SK-N-SH treated with all-trans-retinoic acid at 6 μM for 48 hours (cell line): ENCODE results near the gene KCND1.

Experiments used
- ATAC-seq: fragments of 200-7000 bp; cut with Tn5 transposase; 3 replicates; pipeline ENCODE4 v1.9.1; 2020; ENCODE audit warnings: mild to moderate bottlenecking, moderate library complexity
- BACH2 ChIP-seq: fragments of 250-450 bp; sonication (Bioruptor Pico); IDR thresholded peaks from 2 replicates; pipeline ENCODE4 v1.9.0; 2021; ENCODE audit warnings: mild to moderate bottlenecking, borderline replicate concordance
- CSDC2 ChIP-seq: fragments of 250-450 bp; sonication (Bioruptor Pico); IDR thresholded peaks from 2 replicates; pipeline ENCODE4 v1.5.0; 2020; ENCODE audit warnings: mild to moderate bottlenecking, moderate library complexity
- ESRRG ChIP-seq: fragments of 250-450 bp; sonication (Bioruptor Pico); IDR thresholded peaks from 2 replicates; pipeline ENCODE4 v1.6.1; 2021; ENCODE audit warnings: mild to moderate bottlenecking
- OSR1 ChIP-seq: fragments of 250-450 bp; sonication (Bioruptor Pico); IDR thresholded peaks from 2 replicates; pipeline ENCODE4 v1.8.0; 2022; ENCODE audit warnings: moderate library complexity, mild to moderate bottlenecking, inconsistent platforms
- PPARA ChIP-seq: fragments of 250-450 bp; sonication (Bioruptor Pico); IDR thresholded peaks from 2 replicates; pipeline ENCODE4 v1.5.0; 2020; ENCODE audit warnings: mild to moderate bottlenecking, borderline replicate concordance
- RARB ChIP-seq: fragments of 250-450 bp; sonication (Bioruptor Pico); IDR thresholded peaks from 2 replicates; pipeline ENCODE4 v1.8.0; 2021; ENCODE audit warnings: mild to moderate bottlenecking, moderate library complexity
- SNAI2 ChIP-seq: fragments of 250-450 bp; sonication (Bioruptor Pico); IDR thresholded peaks from 2 replicates; pipeline ENCODE4 v1.5.0; 2020; ENCODE audit warnings: mild to moderate bottlenecking, moderate library complexity
- TCF4 ChIP-seq: fragments of 250-450 bp; sonication (Bioruptor Pico); IDR thresholded peaks from 2 replicates; pipeline ENCODE4 v1.8.0; 2021; ENCODE audit warnings: mild to moderate bottlenecking, moderate library complexity, borderline replicate concordance
- TOX ChIP-seq: fragments of 250-450 bp; sonication (Bioruptor Pico); IDR thresholded peaks from 2 replicates; pipeline ENCODE4 v1.8.0; 2021; ENCODE audit warnings: mild to moderate bottlenecking, moderate library complexity, borderline replicate concordance
- ZC3H10 ChIP-seq: fragments of 250-450 bp; sonication (Bioruptor Pico); IDR thresholded peaks from 2 replicates; pipeline ENCODE4 v1.5.1; 2021; ENCODE audit warnings: mild to moderate bottlenecking, moderate library complexity
- ZNF565 ChIP-seq: fragments of 450-650 bp; formaldehyde crosslinking; conservative IDR thresholded peaks from 2 replicates; pipeline ENCODE4 v1.5.0; 2020; ENCODE audit warnings: low read depth, mild to moderate bottlenecking, moderate library complexity
- ZNF70 ChIP-seq: fragments of 450-650 bp; formaldehyde crosslinking; IDR thresholded peaks from 2 replicates; pipeline ENCODE4 v1.5.0; 2020; ENCODE audit warnings: mild to moderate bottlenecking, moderate library complexity
- TF ChIP-seq, protein P1 (sequence below): fragments of 250-450 bp; sonication (Bioruptor Pico); IDR thresholded peaks from 2 replicates; pipeline ENCODE4 v1.5.1; 2021; ENCODE audit warnings: mild to moderate bottlenecking, moderate library complexity
- TF ChIP-seq, protein P2 (sequence below): fragments of 250-450 bp; sonication (Bioruptor Pico); IDR thresholded peaks from 2 replicates; pipeline ENCODE4 v1.8.0; 2020; ENCODE audit warnings: mild to moderate bottlenecking, moderate library complexity, borderline replicate concordance
- TF ChIP-seq, protein P3 (sequence below): fragments of 250-450 bp; sonication (Bioruptor Pico); IDR thresholded peaks from 2 replicates; pipeline ENCODE4 v1.5.0; 2020; ENCODE audit warnings: mild to moderate bottlenecking, moderate library complexity

KCND1 gene

DNA sequence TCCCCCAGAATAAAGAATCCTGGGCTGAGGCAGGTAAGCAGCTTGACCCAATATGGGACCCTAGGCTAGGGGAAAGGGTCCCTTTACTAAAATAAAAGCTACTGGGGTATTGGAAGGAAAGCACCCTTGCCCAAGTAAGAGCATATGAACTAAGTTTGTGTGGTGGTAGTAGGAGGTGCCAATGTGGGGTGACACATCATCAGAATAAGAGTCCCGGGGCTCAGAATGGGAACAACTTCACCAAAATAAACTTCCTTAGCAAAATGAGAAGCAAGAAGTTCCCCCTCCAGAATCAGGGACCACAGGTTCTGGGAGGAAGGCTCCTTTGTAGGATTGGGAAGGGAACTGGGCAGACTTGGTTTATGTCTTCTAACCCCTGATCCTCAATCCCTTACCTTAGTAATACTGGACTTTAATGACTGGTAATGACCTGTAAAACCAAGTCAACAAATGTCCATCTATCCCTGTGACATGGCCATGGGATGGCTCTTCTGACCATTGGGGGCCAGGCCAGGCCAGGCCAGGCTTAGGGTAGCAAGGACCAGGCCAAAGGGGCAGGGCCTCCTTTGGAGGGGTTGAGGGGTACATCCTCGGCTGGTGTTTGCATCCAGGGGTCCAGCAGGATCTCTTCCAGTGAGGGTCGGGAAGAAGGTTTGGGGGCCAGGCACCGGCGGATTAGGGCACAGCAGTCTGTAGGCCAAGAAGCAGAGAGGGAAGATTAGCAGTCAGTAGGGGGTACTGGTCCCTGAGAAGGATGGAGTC lies 57.9 kb downstream of the KCND1 start:
- no peak for ATAC-seq

DNA sequence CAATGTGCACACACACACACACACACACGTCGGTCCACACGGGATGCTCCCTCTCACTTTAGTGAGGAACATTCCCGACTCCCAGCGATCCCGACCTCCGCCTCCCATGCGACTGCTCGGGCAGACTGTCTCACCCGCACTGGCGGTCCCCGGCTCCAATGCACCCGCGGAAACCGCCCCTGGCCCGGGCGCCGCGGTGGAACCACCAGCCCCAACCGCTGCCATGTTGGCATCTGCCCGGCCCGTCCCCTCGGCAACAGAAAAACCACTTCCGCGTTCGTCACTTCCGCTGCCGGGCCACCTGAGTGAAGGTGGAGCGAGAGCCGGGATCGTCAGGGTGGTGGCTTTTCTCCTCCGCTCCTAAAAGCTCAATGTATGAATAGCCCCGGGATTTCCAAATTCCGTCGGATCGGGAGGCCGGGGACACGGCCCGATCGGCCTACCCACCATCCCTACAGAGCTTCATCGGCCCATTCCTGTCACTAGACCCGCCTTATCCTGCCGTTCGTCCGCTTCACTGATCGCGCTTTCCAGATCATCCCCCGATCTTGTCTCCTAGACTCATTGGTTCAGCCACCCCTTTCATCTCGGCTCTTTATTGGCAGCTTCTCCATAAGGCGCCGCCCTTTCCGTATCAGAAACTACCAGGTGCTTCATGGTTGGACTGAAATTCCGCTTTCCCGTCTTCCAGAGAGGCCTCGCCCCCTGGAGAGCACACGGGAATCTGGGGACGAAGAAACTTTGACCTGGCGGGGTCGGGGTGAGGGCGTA lies 60.0 kb downstream of the KCND1 start, which contains the start of gene SLC35A2:
TSS of gene SLC35A2 (minus strand) at position 235 of the 771 bp plus-strand sequence. CDS start at position 225, 10 bp downstream.
- ATAC-seq: peak; percentile 94
- TF ChIP-seq ZNF70 (CRISPR knock-in tag): no peak
- no peak for TF ChIP-seq RARB (CRISPR knock-in tag)
- TF ChIP-seq ESRRG (CRISPR knock-in tag): no peak
- TF ChIP-seq, protein P1, sequence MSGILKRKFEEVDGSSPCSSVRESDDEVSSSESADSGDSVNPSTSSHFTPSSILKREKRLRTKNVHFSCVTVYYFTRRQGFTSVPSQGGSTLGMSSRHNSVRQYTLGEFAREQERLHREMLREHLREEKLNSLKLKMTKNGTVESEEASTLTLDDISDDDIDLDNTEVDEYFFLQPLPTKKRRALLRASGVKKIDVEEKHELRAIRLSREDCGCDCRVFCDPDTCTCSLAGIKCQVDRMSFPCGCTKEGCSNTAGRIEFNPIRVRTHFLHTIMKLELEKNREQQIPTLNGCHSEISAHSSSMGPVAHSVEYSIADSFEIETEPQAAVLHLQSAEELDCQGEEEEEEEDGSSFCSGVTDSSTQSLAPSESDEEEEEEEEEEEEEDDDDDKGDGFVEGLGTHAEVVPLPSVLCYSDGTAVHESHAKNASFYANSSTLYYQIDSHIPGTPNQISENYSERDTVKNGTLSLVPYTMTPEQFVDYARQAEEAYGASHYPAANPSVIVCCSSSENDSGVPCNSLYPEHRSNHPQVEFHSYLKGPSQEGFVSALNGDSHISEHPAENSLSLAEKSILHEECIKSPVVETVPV (CRISPR knock-in tag): no peak
- TF ChIP-seq SNAI2 (CRISPR knock-in tag): no peak
- no peak for TF ChIP-seq PPARA (CRISPR knock-in tag)
- no peak for TF ChIP-seq CSDC2 (CRISPR knock-in tag)
- TF ChIP-seq BACH2 (CRISPR knock-in tag): no peak
- TF ChIP-seq OSR1 (CRISPR knock-in tag): no peak

More for the DNA sequence above, 57.9 kb downstream of the KCND1 start:
- TF ChIP-seq ZNF565: no peak
- TF ChIP-seq TOX (CRISPR knock-in tag): no peak
- TF ChIP-seq ESRRG (CRISPR knock-in tag): no peak
- no peak for TF ChIP-seq CSDC2 (CRISPR knock-in tag)
- TF ChIP-seq, protein P1 (CRISPR knock-in tag): no peak
- no peak for TF ChIP-seq BACH2 (CRISPR knock-in tag)
- TF ChIP-seq, protein P2, sequence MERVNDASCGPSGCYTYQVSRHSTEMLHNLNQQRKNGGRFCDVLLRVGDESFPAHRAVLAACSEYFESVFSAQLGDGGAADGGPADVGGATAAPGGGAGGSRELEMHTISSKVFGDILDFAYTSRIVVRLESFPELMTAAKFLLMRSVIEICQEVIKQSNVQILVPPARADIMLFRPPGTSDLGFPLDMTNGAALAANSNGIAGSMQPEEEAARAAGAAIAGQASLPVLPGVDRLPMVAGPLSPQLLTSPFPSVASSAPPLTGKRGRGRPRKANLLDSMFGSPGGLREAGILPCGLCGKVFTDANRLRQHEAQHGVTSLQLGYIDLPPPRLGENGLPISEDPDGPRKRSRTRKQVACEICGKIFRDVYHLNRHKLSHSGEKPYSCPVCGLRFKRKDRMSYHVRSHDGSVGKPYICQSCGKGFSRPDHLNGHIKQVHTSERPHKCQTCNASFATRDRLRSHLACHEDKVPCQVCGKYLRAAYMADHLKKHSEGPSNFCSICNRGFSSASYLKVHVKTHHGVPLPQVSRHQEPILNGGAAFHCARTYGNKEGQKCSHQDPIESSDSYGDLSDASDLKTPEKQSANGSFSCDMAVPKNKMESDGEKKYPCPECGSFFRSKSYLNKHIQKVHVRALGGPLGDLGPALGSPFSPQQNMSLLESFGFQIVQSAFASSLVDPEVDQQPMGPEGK (CRISPR knock-in tag): no peak
- no peak for TF ChIP-seq ZNF70 (CRISPR knock-in tag)
- TF ChIP-seq TCF4 (CRISPR knock-in tag): no peak
- TF ChIP-seq, protein P3, sequence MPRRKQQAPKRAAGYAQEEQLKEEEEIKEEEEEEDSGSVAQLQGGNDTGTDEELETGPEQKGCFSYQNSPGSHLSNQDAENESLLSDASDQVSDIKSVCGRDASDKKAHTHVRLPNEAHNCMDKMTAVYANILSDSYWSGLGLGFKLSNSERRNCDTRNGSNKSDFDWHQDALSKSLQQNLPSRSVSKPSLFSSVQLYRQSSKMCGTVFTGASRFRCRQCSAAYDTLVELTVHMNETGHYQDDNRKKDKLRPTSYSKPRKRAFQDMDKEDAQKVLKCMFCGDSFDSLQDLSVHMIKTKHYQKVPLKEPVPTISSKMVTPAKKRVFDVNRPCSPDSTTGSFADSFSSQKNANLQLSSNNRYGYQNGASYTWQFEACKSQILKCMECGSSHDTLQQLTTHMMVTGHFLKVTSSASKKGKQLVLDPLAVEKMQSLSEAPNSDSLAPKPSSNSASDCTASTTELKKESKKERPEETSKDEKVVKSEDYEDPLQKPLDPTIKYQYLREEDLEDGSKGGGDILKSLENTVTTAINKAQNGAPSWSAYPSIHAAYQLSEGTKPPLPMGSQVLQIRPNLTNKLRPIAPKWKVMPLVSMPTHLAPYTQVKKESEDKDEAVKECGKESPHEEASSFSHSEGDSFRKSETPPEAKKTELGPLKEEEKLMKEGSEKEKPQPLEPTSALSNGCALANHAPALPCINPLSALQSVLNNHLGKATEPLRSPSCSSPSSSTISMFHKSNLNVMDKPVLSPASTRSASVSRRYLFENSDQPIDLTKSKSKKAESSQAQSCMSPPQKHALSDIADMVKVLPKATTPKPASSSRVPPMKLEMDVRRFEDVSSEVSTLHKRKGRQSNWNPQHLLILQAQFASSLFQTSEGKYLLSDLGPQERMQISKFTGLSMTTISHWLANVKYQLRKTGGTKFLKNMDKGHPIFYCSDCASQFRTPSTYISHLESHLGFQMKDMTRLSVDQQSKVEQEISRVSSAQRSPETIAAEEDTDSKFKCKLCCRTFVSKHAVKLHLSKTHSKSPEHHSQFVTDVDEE: no peak
- TF ChIP-seq ZC3H10: no peak
